ENCODE measurements around the gene NDST1.

- TF ChIP-seq EP300 (IDR thresholded peaks at IDR 0.05): no peak
- TF ChIP-seq, protein P1, sequence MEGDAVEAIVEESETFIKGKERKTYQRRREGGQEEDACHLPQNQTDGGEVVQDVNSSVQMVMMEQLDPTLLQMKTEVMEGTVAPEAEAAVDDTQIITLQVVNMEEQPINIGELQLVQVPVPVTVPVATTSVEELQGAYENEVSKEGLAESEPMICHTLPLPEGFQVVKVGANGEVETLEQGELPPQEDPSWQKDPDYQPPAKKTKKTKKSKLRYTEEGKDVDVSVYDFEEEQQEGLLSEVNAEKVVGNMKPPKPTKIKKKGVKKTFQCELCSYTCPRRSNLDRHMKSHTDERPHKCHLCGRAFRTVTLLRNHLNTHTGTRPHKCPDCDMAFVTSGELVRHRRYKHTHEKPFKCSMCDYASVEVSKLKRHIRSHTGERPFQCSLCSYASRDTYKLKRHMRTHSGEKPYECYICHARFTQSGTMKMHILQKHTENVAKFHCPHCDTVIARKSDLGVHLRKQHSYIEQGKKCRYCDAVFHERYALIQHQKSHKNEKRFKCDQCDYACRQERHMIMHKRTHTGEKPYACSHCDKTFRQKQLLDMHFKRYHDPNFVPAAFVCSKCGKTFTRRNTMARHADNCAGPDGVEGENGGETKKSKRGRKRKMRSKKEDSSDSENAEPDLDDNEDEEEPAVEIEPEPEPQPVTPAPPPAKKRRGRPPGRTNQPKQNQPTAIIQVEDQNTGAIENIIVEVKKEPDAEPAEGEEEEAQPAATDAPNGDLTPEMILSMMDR (IDR thresholded peaks at IDR 0.05): no peak
Measured at GRCh38 chr5:150499437-150499956, 8.4 kb upstream of the NDST1 start.
